Right lobe of liver (tissue), 6 donors: ENCODE measurements around the gene RAB40A. TPM values are rescaled to one million over a fixed set of nuclear protein-coding genes. Genes with fewer than 3 reads are reported as not detected.

Source experiments
- ATAC-seq, 4 donors: fragments of 200-7000 bp; cut with Tn5 transposase; one replicate each; pipeline ENCODE4 v1.9.1; 2020; ENCODE audit warnings: mild to moderate bottlenecking in 4 of 4, moderate library complexity in 4 of 4
- DNase-seq, 3 donors: peaks; one replicate each; pipeline ENCODE4 v3.0.0-alpha.2; 2020
- H3K27ac ChIP-seq, 3 donors: fragments of 200-600 bp; one replicate each; pipeline ENCODE4 v1.8.0; 2022
- H3K27me3 ChIP-seq, 2 donors: fragments of 200-600 bp; one replicate each; pipeline ENCODE4 v1.8.0; 2022
- H3K36me3 ChIP-seq, 4 donors: fragments of 200-600 bp; sonication (generic) in 1 of 4; one replicate each; pipeline versions ENCODE4 v1.5.1 to v1.8.0; 2017 to 2022; ENCODE audit warnings: control low read depth in 1 of 4
- H3K4me1 ChIP-seq, 4 donors: fragments of 200-600 bp; sonication (generic) in 1 of 4; one replicate each; pipeline versions ENCODE4 v1.5.1 to v1.8.0; 2017 to 2022; ENCODE audit warnings: control low read depth in 1 of 4
- H3K4me3 ChIP-seq, 3 donors: fragments of 200-600 bp; one replicate each; pipeline ENCODE4 v1.8.0; 2022
- H3K9me3 ChIP-seq, 4 donors: fragments of 200-600 bp; sonication (generic) in 1 of 4; one replicate each; pipeline versions ENCODE4 v1.5.1 to v1.8.0; 2017 to 2022; ENCODE audit warnings: control low read depth in 1 of 4
- POLR2A ChIP-seq: fragments of 450-650 bp; IDR thresholded peaks from one replicate; pipeline ENCODE4 v1.6.1; 2017; ENCODE audit warnings: antibody characterized with exemption, mild to moderate bottlenecking
- WGBS: methylation state at CpG from one replicate; pipeline ENCODE4 v1.1.6; 2018; ENCODE audit warnings: low coverage, low lambda C conversion rate; ENCODE audit not compliant: insufficient coverage; ENCODE audit errors: missing lambda C conversion rate; 5-methylcytosine and 5-hydroxymethylcytosine counted together
- intact Hi-C, 2 donors: fragments of 100-400 bp; cut with DNase I; formaldehyde crosslinking; loops; one replicate each; pipeline versions ENCODE4 v1.11.2 to v1.14.1; 2022
- total RNA-seq, 6 experiments: library from RNA; depleted of rRNA in 2 of 6; stranded (reverse); fragments of >200 nt in 2 of 6; fragmentation: NEBNext Ultra II Directional in 3 of 6; extraction: Animal tissue kit (Norgen Biotek cat#: 25700) in 3 of 6; gene quantifications; one replicate each; pipeline versions ENCODE4 v1.1.0 to v1.2.4, GENCODE V29; 2016 to 2023
- TF ChIP-seq, protein P1 (sequence below), 4 donors: fragments of 200-600 bp in 3 of 4; fragments of 450-650 bp in 1 of 4; IDR thresholded peaks; one replicate each; pipeline versions ENCODE4 v1.5.1 to v1.8.0; 2016 to 2022; ENCODE audit warnings: antibody characterized with exemption in 4 of 4, mild to moderate bottlenecking in 2 of 4
- donor health status: DM: no; HTN: yes; CAD: no.
- donor health status: DM: no; HTN: no; CAD: no.
- donor health status: DM: no; HTN: no; CAD: no.
- donor health status: DM: no; HTN: yes; CAD: no.
- donor health status: DM: no; HTN: yes; CAD: no.

Gene RAB40A
- total RNA-seq, 6 experiments from 2014 or later = 0.12 to 0.49 (median 0.24) TPM; not detected in 2

DNA sequence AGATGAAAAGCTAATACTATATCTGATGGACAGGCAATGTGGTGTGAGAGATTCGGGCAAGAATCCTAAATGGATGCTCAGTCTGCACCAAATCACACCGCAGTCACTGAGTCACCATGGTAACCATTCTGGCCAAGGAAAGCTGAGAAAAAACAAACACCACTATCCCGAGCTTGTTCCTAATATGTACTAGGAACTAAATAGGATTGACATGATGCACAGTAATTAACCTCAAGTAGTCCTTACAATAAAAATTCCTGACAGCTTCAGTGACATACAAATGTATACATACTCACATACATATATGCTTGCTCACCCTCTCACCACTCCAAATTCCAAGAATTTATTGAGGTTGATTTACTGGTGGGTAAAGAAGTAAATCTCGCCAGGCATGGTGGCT lies 1.1 kb upstream of the RAB40A start:
- intact Hi-C loops = no loop called here
- Histone ChIP-seq H3K4me1 (no peaks in the 10 kb centered on the region), H3K4me3 (no peak overlapping the region), H3K9me3 (no peaks in the 10 kb centered on the region), H3K36me3 (no peaks in the 10 kb centered on the region), H3K27me3 (no peaks in the 10 kb centered on the region), H3K27ac (no peak overlapping the region)
- WGBS = 50% methylated on average over 4 of the region's 4 CpGs
- DNase-seq = no peak
- ATAC-seq = no peak
- TF ChIP-seq POLR2A = no peak
- TF ChIP-seq, protein P1, sequence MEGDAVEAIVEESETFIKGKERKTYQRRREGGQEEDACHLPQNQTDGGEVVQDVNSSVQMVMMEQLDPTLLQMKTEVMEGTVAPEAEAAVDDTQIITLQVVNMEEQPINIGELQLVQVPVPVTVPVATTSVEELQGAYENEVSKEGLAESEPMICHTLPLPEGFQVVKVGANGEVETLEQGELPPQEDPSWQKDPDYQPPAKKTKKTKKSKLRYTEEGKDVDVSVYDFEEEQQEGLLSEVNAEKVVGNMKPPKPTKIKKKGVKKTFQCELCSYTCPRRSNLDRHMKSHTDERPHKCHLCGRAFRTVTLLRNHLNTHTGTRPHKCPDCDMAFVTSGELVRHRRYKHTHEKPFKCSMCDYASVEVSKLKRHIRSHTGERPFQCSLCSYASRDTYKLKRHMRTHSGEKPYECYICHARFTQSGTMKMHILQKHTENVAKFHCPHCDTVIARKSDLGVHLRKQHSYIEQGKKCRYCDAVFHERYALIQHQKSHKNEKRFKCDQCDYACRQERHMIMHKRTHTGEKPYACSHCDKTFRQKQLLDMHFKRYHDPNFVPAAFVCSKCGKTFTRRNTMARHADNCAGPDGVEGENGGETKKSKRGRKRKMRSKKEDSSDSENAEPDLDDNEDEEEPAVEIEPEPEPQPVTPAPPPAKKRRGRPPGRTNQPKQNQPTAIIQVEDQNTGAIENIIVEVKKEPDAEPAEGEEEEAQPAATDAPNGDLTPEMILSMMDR (IDR thresholded peaks at IDR 0.05) = no peak

DNA sequence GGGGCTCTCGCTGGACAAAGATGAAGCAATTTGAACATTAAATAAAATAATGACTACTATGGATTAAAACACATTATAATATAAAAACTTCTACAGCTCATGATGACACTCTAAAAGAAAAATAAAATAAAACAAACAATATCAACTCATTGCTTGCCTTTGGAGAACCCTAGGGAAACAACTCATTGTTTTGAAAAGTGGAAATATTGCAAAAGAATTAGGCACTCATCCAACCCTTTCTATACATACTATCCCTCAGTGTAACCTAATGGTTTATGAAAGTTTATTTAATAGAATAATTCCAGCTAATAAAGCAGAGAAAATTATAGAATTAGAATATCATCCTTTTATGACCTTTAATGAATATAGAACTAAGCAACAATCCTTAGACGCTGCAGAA lies 718 bp downstream of the RAB40A start:
- ATAC-seq = no peak
- H3K27me3 ChIP-seq = no peaks in the 10 kb centered on the region
- H3K27ac ChIP-seq = no peak overlapping the region
- H3K4me1 ChIP-seq = no peaks in the 10 kb centered on the region
- no peak overlapping the region for H3K4me3 ChIP-seq
- H3K9me3 ChIP-seq = no peaks in the 10 kb centered on the region
- WGBS = 86% methylated on average over 2 of the region's 2 CpGs
- intact Hi-C loops = no loop called here
- DNase-seq = no peak
- TF ChIP-seq, protein P1 (IDR thresholded peaks at IDR 0.05) = no peak
- TF ChIP-seq POLR2A = no peak
- H3K36me3 ChIP-seq = no peaks in the 10 kb centered on the region

DNA sequence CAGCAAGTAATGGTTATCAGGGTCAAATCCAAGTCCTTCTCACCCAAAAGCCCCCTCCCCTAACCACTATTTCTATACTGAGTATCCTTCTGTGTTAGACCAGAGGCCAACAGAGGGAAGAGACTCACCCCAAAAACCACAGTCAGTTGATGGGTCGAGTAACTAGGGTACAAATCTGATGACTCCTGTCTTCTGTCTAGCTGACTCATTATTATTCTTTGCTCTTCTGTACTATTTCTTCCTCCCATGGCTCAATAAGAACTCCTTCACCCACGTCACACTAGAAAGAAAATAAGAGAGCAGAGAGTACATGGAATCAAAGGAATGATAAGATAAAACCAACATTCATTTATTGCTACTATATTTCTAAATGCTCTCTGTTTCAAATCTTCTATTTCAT lies 2.0 kb downstream of the RAB40A start:
- TF ChIP-seq POLR2A = no peak
- TF ChIP-seq, protein P1 (IDR thresholded peaks at IDR 0.05) = no peak
- WGBS = 36% methylated on average over 2 of the region's 2 CpGs

DNA sequence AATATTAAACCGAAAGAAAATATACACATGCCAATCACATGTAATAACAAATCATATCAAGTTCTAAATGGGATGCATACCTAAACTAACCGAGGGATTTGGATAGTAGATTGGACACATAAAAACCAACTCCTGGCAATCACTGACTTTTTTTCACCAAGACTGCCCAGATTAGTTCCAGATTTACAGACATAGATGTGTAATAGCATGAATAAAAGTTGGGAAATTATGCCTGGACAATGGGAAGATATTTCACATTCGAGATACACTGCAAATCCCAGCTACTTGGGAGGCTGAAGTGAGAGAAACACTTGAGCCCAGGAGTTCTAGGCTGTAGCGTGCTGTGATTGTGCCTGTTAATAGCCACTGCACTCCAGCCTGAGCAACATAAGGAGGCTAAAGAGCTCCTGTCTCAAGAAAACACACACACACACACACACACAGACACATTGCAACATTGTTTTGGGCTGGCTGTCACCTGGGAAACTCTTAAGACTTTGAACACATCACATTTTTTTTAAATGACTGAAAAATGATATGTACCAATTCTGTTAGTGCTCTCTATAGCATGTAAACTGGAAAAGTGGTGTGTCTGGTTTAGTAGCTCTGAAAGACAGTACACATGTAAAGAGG lies 5.7 kb downstream of the RAB40A start:
- WGBS = 54% methylated on average over 4 of the region's 4 CpGs
- no peaks in the 10 kb centered on the region for H3K36me3 ChIP-seq
- H3K4me3 ChIP-seq = no peak overlapping the region
- TF ChIP-seq, protein P1 (IDR thresholded peaks at IDR 0.05) = no peak
- TF ChIP-seq POLR2A = no peak
- no peak overlapping the region for H3K27ac ChIP-seq
- H3K9me3 ChIP-seq = no peaks in the 10 kb centered on the region
- ATAC-seq (no peak), DNase-seq (no peak)
- no peaks in the 10 kb centered on the region for H3K27me3 ChIP-seq
- intact Hi-C loops = no loop called here
- H3K4me1 ChIP-seq = no peaks in the 10 kb centered on the region

More for the DNA sequence above, 2.0 kb downstream of the RAB40A start:
- Histone ChIP-seq H3K4me3 (no peak overlapping the region), H3K27ac (no peak overlapping the region), H3K27me3 (no peaks in the 10 kb centered on the region), H3K4me1 (no peaks in the 10 kb centered on the region), H3K36me3 (no peaks in the 10 kb centered on the region), H3K9me3 (no peaks in the 10 kb centered on the region)
- DNase-seq (no peak), ATAC-seq (no peak)
- intact Hi-C loops = no loop called here
